ENCODE data around the gene CCDC88C. TPM values are rescaled to one million over a fixed set of nuclear protein-coding genes. Genes with fewer than 3 reads are reported as not detected.

Gene CCDC88C
- total RNA-seq, 2 experiments from 2014 or later: 83.6 to 87.8 TPM

DNA sequence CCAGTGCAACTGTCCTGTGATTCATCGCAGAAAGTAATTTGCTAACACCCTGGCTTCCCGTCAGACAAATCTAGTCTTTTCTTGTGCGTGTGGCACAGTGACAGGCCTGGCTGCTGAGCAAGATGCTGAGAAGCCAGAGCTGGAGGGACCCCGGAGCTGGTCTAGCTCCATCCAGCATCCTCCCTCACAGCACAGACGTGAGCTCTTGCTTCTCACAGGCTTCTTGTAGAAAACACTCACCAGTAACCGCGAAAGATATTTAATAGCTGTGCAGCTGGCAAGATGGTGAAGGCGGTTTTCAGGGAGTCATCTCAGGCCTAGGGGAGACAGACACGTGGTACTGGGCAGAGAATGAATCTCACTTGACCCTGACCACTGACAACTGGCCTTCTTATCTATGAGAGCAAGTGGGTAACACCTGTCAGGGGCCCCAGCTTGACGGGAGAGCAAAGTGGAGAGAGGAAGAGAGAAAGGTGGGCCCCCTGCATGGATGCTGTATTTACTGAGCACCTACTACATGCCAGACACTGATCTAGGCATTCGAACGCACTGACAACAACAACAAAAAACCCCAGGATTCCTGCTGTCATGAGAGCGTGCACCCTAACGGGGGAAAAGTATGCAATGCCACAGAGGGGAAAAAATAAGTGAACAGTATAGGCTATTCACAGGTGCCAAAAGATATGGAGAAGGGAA is 63.3 kb downstream of the CCDC88C start:
- peak overlapping the region; percentile 66 for H3K4me3 Mint-ChIP-seq
- H3K4me1 Mint-ChIP-seq (ENCODE audit: low read depth): peaks cover 97% of the 10 kb centered on the region
- ChIA-PET POLR2A (interaction anchor here (0.6 to 12.7 kb wide), 9 partner anchors 12 to 66 kb away, joined by 3 to 167 read pairs (median 4); no protein-coding TSS in a partner anchor), CTCF (interaction anchor here (0.8 to 14.9 kb wide), 12 partner anchors 11 to 63 kb away, joined by 3 to 183 read pairs (median 6); partner anchors contain the start of gene CCDC88C)
- no peaks in the 10 kb centered on the region for H3K27me3 Mint-ChIP-seq
- intact Hi-C loops (cut with micrococcal nuclease): loop anchor here (10.0 kb wide), 1 partner anchor 60 kb away; the partner anchor contains the start of gene CCDC88C
- H3K36me3 Mint-ChIP-seq (ENCODE audit: low read depth): peaks cover 51% of the 10 kb centered on the region
- peak; percentile 24 for DNase-seq
- ATAC-seq: no peak
- no peaks in the 10 kb centered on the region for H3K9me3 Mint-ChIP-seq
- TF ChIP-seq, protein P1, sequence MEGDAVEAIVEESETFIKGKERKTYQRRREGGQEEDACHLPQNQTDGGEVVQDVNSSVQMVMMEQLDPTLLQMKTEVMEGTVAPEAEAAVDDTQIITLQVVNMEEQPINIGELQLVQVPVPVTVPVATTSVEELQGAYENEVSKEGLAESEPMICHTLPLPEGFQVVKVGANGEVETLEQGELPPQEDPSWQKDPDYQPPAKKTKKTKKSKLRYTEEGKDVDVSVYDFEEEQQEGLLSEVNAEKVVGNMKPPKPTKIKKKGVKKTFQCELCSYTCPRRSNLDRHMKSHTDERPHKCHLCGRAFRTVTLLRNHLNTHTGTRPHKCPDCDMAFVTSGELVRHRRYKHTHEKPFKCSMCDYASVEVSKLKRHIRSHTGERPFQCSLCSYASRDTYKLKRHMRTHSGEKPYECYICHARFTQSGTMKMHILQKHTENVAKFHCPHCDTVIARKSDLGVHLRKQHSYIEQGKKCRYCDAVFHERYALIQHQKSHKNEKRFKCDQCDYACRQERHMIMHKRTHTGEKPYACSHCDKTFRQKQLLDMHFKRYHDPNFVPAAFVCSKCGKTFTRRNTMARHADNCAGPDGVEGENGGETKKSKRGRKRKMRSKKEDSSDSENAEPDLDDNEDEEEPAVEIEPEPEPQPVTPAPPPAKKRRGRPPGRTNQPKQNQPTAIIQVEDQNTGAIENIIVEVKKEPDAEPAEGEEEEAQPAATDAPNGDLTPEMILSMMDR (IDR thresholded peaks at IDR 0.05): no peak
- peak overlapping the region; percentile 80 for H3K27ac Mint-ChIP-seq

DNA sequence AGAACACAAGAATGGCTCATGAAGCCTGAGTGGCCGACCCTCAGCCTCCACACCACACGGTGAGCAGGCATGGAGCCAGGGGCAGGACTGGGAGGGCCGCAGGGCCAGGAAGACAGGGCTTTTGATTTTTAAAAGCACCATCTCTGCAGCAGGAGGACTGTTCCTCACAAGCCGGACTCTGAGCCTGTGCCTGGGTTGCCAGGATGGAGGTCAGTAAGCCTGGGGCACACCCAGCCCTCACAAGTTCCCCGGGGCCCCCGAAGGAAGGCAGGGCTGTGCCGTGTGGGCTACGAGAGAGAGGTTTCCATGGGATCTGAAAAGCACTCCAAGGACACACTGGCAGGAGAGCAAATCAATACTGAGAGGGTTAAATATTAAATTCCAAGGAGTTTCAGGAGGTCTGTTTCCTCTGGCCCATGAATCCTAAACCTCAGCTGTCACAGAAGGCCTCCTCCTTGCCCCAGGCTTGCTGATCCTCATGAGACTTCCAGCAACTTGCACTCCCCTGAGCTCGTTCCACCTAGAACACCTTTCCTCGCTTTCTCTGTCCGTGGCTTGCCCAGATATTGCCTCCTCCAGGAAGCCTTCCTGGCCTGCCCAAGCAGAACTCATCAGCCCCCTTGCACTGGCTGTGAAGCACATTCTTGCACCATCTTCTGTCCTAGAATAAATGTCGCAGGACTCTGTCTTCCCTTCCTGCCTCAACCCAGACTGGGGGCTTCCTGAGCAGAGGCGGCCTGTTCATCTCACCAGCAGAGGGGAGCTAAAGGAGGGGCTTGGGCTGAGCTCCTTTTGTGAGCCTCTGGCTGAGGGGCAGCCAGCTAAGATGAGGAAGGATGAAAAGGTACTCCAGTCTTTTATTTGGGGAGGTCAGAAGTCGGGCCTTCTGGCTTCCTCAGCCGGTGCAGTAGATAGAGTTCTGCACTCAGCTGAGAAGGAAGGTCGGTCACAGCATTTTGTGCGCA is 64.6 kb downstream of the CCDC88C start:
- intact Hi-C loops (cut with micrococcal nuclease): loop anchor here (10.0 kb wide), 1 partner anchor 62 kb away; the partner anchor contains the start of gene CCDC88C
- H3K36me3 Mint-ChIP-seq (ENCODE audit: low read depth): peaks cover 44% of the 10 kb centered on the region
- ATAC-seq (no peak), DNase-seq (no peak)
- POLR2A ChIA-PET: interaction anchor here (0.9 to 12.7 kb wide), 7 partner anchors 12 to 66 kb away, joined by 3 to 167 read pairs (median 4); no protein-coding TSS in a partner anchor
- H3K4me1 Mint-ChIP-seq (ENCODE audit: low read depth): peaks cover 98% of the 10 kb centered on the region
- TF ChIP-seq, protein P1 (IDR thresholded peaks at IDR 0.05): no peak
- no peaks in the 10 kb centered on the region for H3K27me3 Mint-ChIP-seq
- no peaks in the 10 kb centered on the region for H3K9me3 Mint-ChIP-seq
- CTCF ChIA-PET: interaction anchor here (1.1 to 14.9 kb wide), 9 partner anchors 8 to 64 kb away, joined by 3 to 183 read pairs (median 10); partner anchors contain the start of gene CCDC88C
- peak overlapping the region; percentile 55 for H3K27ac Mint-ChIP-seq
- H3K4me3 Mint-ChIP-seq: no peak overlapping the region

GRCh38 chr14:91352053-91352452 is 65.6 kb downstream of the CCDC88C start:
- ChIA-PET POLR2A (interaction anchor here (0.9 to 12.7 kb wide), 9 partner anchors 8 to 158 kb away, joined by 3 to 167 read pairs (median 7); partner anchors contain the start of gene PPP4R3A), CTCF (interaction anchor here (1.3 to 14.9 kb wide), 7 partner anchors 9 to 65 kb away, joined by 3 to 183 read pairs (median 22); partner anchors contain the start of gene CCDC88C)
- DNase-seq (no peak), ATAC-seq (no peak)
- Mint-ChIP-seq H3K4me1 (ENCODE audit: low read depth) (peaks cover 94% of the 10 kb centered on the region), H3K27ac (peak overlapping the region; percentile 85), H3K27me3 (no peaks in the 10 kb centered on the region), H3K9me3 (no peaks in the 10 kb centered on the region), H3K36me3 (ENCODE audit: low read depth) (peaks cover 42% of the 10 kb centered on the region), H3K4me3 (peak overlapping the region; percentile 65)
- TF ChIP-seq, protein P1 (IDR thresholded peaks at IDR 0.05): no peak
- intact Hi-C loops (cut with micrococcal nuclease): loop anchor here (10.0 kb wide), 1 partner anchor 63 kb away; the partner anchor contains the start of gene CCDC88C

GRCh38 chr14:91351512-91351862 is 66.1 kb downstream of the CCDC88C start:
- Mint-ChIP-seq H3K36me3 (ENCODE audit: low read depth) (peaks cover 41% of the 10 kb centered on the region), H3K4me1 (ENCODE audit: low read depth) (peaks cover 95% of the 10 kb centered on the region), H3K27ac (peak overlapping the region; percentile 85), H3K9me3 (no peaks in the 10 kb centered on the region), H3K27me3 (no peaks in the 10 kb centered on the region), H3K4me3 (peak overlapping the region; percentile 65)
- ATAC-seq: no peak
- intact Hi-C loops (cut with micrococcal nuclease): loop anchor here (2.0 to 10.0 kb wide), 2 partner anchors 23 to 63 kb away; partner anchors contain the start of gene CCDC88C
- ChIA-PET POLR2A (interaction anchor here (0.6 to 12.7 kb wide), 15 partner anchors 9 to 515 kb away, joined by 3 to 167 read pairs (median 7); partner anchors contain the start of genes CCDC88C and PPP4R3A), CTCF (interaction anchor here (0.6 to 14.9 kb wide), 11 partner anchors 10 to 65 kb away, joined by 3 to 183 read pairs (median 9); partner anchors contain the start of gene CCDC88C)
- peak; percentile 28 for DNase-seq
- TF ChIP-seq, protein P1 (IDR thresholded peaks at IDR 0.05): no peak

Measured in activated CD8-positive, alpha-beta T cell treated with anti-CD3 and anti-CD28 coated beads for 36 hours (primary cell).